ENCODE results near the gene ELF4.

DNA sequence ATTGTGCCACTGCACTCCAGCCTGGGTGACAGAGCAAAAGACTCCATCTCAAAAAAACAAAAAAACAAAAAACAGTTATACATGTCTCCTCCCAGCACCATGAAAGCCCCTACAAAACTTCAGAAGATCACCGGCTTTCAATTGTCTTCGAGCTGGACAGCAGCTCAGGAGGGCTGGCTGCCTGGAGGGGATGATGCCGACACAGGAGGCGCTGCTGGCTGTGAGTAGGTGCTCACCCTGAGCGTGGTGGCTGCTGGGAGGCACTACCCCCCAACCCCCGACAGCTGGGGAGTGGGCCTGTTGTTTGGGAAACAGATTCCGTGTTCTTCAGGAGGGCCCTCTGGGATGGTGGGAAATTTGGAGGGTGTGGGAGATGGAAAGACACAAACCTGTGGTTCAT is 6.9 kb upstream of the ELF4 start:
- TF ChIP-seq, protein P1, sequence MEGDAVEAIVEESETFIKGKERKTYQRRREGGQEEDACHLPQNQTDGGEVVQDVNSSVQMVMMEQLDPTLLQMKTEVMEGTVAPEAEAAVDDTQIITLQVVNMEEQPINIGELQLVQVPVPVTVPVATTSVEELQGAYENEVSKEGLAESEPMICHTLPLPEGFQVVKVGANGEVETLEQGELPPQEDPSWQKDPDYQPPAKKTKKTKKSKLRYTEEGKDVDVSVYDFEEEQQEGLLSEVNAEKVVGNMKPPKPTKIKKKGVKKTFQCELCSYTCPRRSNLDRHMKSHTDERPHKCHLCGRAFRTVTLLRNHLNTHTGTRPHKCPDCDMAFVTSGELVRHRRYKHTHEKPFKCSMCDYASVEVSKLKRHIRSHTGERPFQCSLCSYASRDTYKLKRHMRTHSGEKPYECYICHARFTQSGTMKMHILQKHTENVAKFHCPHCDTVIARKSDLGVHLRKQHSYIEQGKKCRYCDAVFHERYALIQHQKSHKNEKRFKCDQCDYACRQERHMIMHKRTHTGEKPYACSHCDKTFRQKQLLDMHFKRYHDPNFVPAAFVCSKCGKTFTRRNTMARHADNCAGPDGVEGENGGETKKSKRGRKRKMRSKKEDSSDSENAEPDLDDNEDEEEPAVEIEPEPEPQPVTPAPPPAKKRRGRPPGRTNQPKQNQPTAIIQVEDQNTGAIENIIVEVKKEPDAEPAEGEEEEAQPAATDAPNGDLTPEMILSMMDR (IDR thresholded peaks at IDR 0.05): no peak
- no peak for TF ChIP-seq POLR2A (IDR thresholded peaks at IDR 0.05)
- no peak for TF ChIP-seq EP300 (IDR thresholded peaks at IDR 0.05)
